Esophagus muscularis mucosa (tissue), 4 donors: ENCODE results near the gene CRBN. TPM values are rescaled to one million over a fixed set of nuclear protein-coding genes. Genes with fewer than 3 reads are reported as not detected.

Experiments
- DNase-seq: peaks from one replicate; pipeline ENCODE4 v3.0.0-alpha.2; 2017; ENCODE audit errors: extremely low spot score
- H3K27ac ChIP-seq, 4 donors: fragments of 200-600 bp; sonication (generic); replicated peaks in 1 of 4; 1 replicate in 3 of 4; 2 replicates in 1 of 4; pipeline ENCODE4 v1.5.1; 2016 to 2019; ENCODE audit warnings: mild to moderate bottlenecking in 1 of 4
- H3K27me3 ChIP-seq, 4 donors: fragments of 200-600 bp; sonication (generic); one replicate each; pipeline versions ENCODE4 v1.5.1 to v1.6.0; 2016 to 2019
- H3K36me3 ChIP-seq, 4 donors: fragments of 200-600 bp; sonication (generic); one replicate each; pipeline ENCODE4 v1.5.1; 2016 to 2019
- H3K4me1 ChIP-seq, 4 donors: fragments of 200-600 bp; sonication (generic); one replicate each; pipeline ENCODE4 v1.5.1; 2016 to 2019
- H3K4me3 ChIP-seq, 4 donors: fragments of 200-600 bp; sonication (generic); 1 replicate in 2 of 4; 2 replicates in 2 of 4; pipeline ENCODE4 v1.5.1; 2016 to 2019; ENCODE audit warnings: mild to moderate bottlenecking in 4 of 4, moderate library complexity in 1 of 4
- H3K9me3 ChIP-seq, 4 donors: fragments of 200-600 bp; sonication (generic); 1 replicate in 3 of 4; 2 replicates in 1 of 4; pipeline ENCODE4 v1.5.1; 2016 to 2019
- EP300 ChIP-seq: sonication (generic); formaldehyde crosslinking; IDR thresholded peaks from one replicate; pipeline ENCODE4 v1.6.1; 2017; ENCODE audit warnings: antibody characterized with exemption
- POLR2A ChIP-seq: fragments of 450-650 bp; IDR thresholded peaks from one replicate; pipeline ENCODE4 v1.6.1; 2017; ENCODE audit warnings: antibody characterized with exemption, moderate library complexity, mild to moderate bottlenecking, low read depth
- POLR2AphosphoS5 ChIP-seq, 2 donors: sonication (generic); formaldehyde crosslinking; IDR thresholded peaks; one replicate each; pipeline ENCODE4 v1.6.1; 2017; ENCODE audit warnings: antibody characterized with exemption in 2 of 2
- WGBS: methylation state at CpG from one replicate; pipeline ENCODE4 v1.1.5; 2018; 5-methylcytosine and 5-hydroxymethylcytosine counted together
- intact Hi-C: fragments of 100-400 bp; cut with DNase I; formaldehyde crosslinking; loops from one replicate; pipeline ENCODE4 v1.15.1; 2023
- total RNA-seq, 4 donors: library from RNA; depleted of rRNA; stranded (reverse); fragments of >200 nt; gene quantifications; one replicate each; pipeline versions ENCODE4 v1.1.0 to v1.2.1, GENCODE V29; 2016
- TF ChIP-seq, protein P1 (sequence below), 3 experiments: fragments of 200-600 bp in 2 of 3; fragments of 450-650 bp in 1 of 3; sonication (generic) in 2 of 3; IDR thresholded peaks; one replicate each; pipeline ENCODE4 v1.5.1; 2017 to 2019; ENCODE audit warnings: antibody characterized with exemption in 3 of 3, mild to moderate bottlenecking in 2 of 3, moderate library complexity in 1 of 3

The CRBN gene
- total RNA-seq, 4 donors from 2014 or later = 46.5 to 109 (median 85.0) TPM

DNA sequence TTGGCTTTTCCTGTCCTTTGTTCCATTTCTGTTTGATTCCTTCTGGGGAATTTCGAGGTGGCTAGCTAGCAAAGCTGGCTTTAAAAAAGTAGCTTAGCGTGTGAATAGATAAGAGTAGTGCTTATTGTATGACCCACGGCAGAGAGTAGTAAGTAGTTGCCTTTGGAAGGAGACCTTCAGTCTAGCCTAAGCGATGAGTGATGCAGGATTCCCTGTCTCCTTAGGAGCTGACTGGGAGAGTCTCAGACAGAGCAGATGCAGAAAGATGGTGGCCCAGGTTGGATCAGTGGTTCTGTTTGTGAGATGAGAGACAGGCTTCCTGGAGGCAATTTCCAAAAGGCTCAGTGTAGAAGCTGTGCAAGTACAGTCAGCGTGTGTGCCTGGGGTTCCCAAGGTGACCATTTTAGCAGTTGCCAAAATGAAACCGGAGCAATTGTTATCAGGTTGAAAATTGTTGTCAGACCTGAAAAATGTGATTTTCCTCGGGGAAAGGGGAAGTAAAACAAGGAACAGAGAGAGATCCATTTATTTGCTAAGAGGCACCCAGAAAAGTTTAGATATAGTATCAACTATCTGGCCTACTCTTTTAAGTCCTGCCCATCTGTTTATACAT lies 68.6 kb downstream of the CRBN start:
- Histone ChIP-seq H3K4me1 (no peaks in the 10 kb centered on the region), H3K9me3 (no peaks in the 10 kb centered on the region), H3K27me3 (no peaks in the 10 kb centered on the region), H3K4me3 (no peak overlapping the region), H3K36me3 (no peaks in the 10 kb centered on the region), H3K27ac (no peak overlapping the region)
- WGBS = 70% methylated on average over 7 of the region's 7 CpGs
- DNase-seq = peak; percentile 55
- intact Hi-C loops = no loop called here
- TF ChIP-seq POLR2AphosphoS5 (IDR thresholded peaks at IDR 0.05) (no peak), POLR2A (no peak), EP300 (no peak)
- TF ChIP-seq, protein P1, sequence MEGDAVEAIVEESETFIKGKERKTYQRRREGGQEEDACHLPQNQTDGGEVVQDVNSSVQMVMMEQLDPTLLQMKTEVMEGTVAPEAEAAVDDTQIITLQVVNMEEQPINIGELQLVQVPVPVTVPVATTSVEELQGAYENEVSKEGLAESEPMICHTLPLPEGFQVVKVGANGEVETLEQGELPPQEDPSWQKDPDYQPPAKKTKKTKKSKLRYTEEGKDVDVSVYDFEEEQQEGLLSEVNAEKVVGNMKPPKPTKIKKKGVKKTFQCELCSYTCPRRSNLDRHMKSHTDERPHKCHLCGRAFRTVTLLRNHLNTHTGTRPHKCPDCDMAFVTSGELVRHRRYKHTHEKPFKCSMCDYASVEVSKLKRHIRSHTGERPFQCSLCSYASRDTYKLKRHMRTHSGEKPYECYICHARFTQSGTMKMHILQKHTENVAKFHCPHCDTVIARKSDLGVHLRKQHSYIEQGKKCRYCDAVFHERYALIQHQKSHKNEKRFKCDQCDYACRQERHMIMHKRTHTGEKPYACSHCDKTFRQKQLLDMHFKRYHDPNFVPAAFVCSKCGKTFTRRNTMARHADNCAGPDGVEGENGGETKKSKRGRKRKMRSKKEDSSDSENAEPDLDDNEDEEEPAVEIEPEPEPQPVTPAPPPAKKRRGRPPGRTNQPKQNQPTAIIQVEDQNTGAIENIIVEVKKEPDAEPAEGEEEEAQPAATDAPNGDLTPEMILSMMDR (IDR thresholded peaks at IDR 0.05) = no peak

DNA sequence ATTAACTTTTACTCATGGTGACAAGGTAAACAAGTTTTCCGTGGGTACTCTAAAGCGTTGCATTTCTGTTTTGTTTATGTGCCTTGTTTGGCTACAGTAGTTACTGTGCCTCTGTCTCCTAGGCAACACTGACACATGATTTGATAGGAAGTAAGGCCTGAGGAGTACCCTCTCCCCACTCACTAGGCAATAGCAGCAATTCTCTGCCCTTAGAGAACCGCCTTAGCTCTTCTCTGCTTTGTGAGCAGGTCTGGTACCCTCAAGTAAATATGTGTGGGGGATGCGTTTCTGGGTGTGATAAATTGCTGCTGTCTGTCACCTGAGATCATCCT lies 69.2 kb downstream of the CRBN start, which contains the start of gene IL5RA:
Gene IL5RA, minus strand, starts transcription at position 76 of the 332 bp plus-strand sequence. CDS start 5,390 bp downstream, outside the sequence.
- Histone ChIP-seq H3K27ac (no peak within 1 kb of the TSS), H3K9me3 (no peaks in the 10 kb centered on the region), H3K27me3 (no peaks in the 10 kb centered on the region), H3K4me1 (no peaks in the 10 kb centered on the region), H3K4me3 (peak within 1 kb of the TSS in 1 of 4 donors; percentile 4), H3K36me3 (no peaks in the 10 kb centered on the region)
- TF ChIP-seq EP300 (no peak), POLR2AphosphoS5 (IDR thresholded peaks at IDR 0.05) (no peak), POLR2A (no peak)
- TF ChIP-seq, protein P1 (IDR thresholded peaks at IDR 0.05) = no peak
- DNase-seq = peak; percentile 45
- intact Hi-C loops = no loop called here
- WGBS = 53% methylated on average over 4 of the region's 4 CpGs

DNA sequence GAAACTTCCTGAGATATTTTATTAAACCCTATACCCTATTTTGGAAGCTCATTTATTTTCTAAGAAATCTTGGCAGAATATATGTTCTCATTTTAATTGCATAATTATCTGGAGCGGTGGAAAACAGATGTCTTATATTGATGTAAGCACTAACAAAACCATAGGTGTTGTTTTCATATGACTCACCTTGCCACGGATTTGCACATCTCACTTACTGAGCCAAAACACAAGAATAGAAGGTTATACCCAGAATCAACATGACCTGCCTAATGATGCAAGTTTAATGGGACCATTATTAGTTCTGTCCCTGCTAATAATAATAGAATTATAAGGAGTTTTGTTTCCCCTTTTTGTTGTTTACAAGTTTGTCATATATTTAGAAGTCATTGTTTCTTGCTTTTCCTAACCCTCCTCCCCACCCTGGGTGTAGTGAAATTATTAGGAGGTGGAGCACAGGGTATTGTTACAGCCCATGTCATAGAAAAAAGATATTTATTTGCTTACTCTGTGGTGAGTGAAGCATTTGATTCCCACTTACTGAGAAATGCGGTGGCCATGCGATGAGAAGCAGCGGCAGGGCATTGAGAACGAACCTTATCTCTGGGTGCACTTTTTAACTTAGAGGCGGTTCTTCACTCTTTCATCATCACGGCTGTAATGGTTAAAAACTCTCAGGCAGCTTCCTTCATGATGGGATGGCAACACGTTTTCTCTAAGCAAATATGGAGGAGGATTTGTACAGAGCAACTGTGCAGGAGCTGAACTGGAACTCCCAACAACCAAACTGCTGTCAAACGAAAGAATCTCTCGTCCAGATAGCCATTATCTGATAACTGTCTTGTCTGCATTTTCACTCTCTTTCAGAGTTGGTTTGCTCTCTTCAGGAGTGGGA lies 69.8 kb downstream of the CRBN start:
- peaks cover 0 to 2% (median 0%) of the 10 kb centered on the region in 4 donors for H3K27me3 ChIP-seq
- DNase-seq = peak; percentile 10
- TF ChIP-seq, protein P1 (IDR thresholded peaks at IDR 0.05) = no peak
- TF ChIP-seq EP300 = no peak
- no peak for TF ChIP-seq POLR2A
- H3K9me3 ChIP-seq = no peaks in the 10 kb centered on the region
- 51% methylated on average over 11 of the region's 11 CpGs for WGBS
- H3K27ac ChIP-seq = no peak overlapping the region
- intact Hi-C loops = no loop called here
- no peaks in the 10 kb centered on the region for H3K36me3 ChIP-seq
- no peaks in the 10 kb centered on the region for H3K4me1 ChIP-seq
- peak overlapping the region in 1 of 4 donors; percentile 4 for H3K4me3 ChIP-seq

DNA sequence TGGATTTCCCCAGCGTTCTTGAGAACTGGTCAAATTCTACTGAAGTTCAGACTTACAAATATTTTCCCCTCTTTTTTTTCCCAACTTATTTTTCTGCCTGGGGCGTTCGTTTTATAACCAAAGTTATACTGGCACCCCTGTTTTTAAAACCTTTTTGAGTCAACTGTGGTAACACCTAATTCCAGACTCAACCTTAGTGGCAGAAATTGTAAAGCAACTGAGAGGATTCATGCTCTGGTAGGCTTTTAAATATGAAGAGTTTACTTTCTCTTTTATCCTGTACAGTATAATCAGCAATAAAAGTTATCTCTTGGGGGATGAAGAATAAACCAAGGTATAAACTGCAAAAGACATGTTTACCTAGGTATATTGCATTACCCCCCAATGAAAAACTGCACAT lies 71.6 kb downstream of the CRBN start:
- intact Hi-C loops = no loop called here
- no peak for TF ChIP-seq POLR2AphosphoS5 (IDR thresholded peaks at IDR 0.05)
- no peak for TF ChIP-seq EP300
- no peak for TF ChIP-seq POLR2A
- TF ChIP-seq, protein P1 (IDR thresholded peaks at IDR 0.05) = no peak
- Histone ChIP-seq H3K9me3 (no peaks in the 10 kb centered on the region), H3K27ac (no peak overlapping the region), H3K4me3 (no peak overlapping the region), H3K27me3 (peaks cover 0 to 2% (median 0%) of the 10 kb centered on the region in 4 donors), H3K36me3 (no peaks in the 10 kb centered on the region), H3K4me1 (no peaks in the 10 kb centered on the region)
- DNase-seq = no peak
- 86% methylated on average over 3 of the region's 3 CpGs for WGBS
